HepG2 (cell line): Measurements from ENCODE around the gene ABCB4. TPM values are rescaled to one million over a fixed set of nuclear protein-coding genes. Genes with fewer than 3 reads are reported as not detected.
A peak's percentile ranks its signal among the peaks of the same experiment; 100 is the strongest.

ENCODE experiments used
- ARID4A ChIP-seq: sonication (generic); formaldehyde crosslinking; IDR thresholded peaks from 2 replicates; pipeline ENCODE4 v1.5.0; 2020; ENCODE audit warnings: mild to moderate bottlenecking, missing genetic modification reagents, borderline replicate concordance
- BORCS8-MEF2B ChIP-seq: sonication (generic); formaldehyde crosslinking; IDR thresholded peaks from 2 replicates; pipeline ENCODE4 v1.8.0; 2022; ENCODE audit warnings: mild to moderate bottlenecking, missing genetic modification reagents
- CBX5 ChIP-seq: sonication (generic); formaldehyde crosslinking; IDR thresholded peaks from 2 replicates; pipeline ENCODE4 v1.4.0; 2020; ENCODE audit warnings: missing genetic modification reagents, borderline replicate concordance
- FOXC1 ChIP-seq: sonication (generic); formaldehyde crosslinking; IDR thresholded peaks from 2 replicates; pipeline ENCODE4 v1.8.0; 2022; ENCODE audit warnings: mild to moderate bottlenecking, missing genetic modification reagents, borderline replicate concordance
- FOXP1 ChIP-seq, 2 experiments: fragments of 450-650 bp in 1 of 2; IDR thresholded peaks; 2 replicates each; pipeline ENCODE4 v1.6.1; 2017 to 2018; ENCODE audit warnings: antibody characterized with exemption in 1 of 2
- GATAD2A ChIP-seq: IDR thresholded peaks from 2 replicates; pipeline ENCODE4 v1.6.1; 2016
- SMAD3 ChIP-seq: sonication (generic); formaldehyde crosslinking; IDR thresholded peaks from 2 replicates; pipeline ENCODE4 v1.4.0; 2020; ENCODE audit warnings: missing genetic modification reagents
- TAF1 ChIP-seq: sonication (generic); formaldehyde crosslinking; IDR thresholded peaks from 2 replicates; pipeline ENCODE4 v1.4.0; 2020; ENCODE audit warnings: missing genetic modification reagents
- TFE3 ChIP-seq: IDR thresholded peaks from 2 replicates; pipeline ENCODE4 v1.6.1; 2016
- ZFP90 ChIP-seq: sonication (generic); formaldehyde crosslinking; IDR thresholded peaks from 2 replicates; pipeline ENCODE4 v1.8.0; 2022; ENCODE audit warnings: missing genetic modification reagents, mild to moderate bottlenecking, inconsistent platforms, borderline replicate concordance
- ZMAT3 ChIP-seq: sonication (generic); formaldehyde crosslinking; conservative IDR thresholded peaks from 2 replicates; pipeline ENCODE4 v1.7.0; 2021; ENCODE audit warnings: missing genetic modification reagents
- ZNF225 ChIP-seq: sonication (generic); formaldehyde crosslinking; IDR thresholded peaks from 2 replicates; pipeline ENCODE4 v1.4.0; 2020; ENCODE audit warnings: mild to moderate bottlenecking, missing genetic modification reagents
- ZNF276 ChIP-seq: sonication (generic); formaldehyde crosslinking; IDR thresholded peaks from 2 replicates; pipeline ENCODE4 v1.4.0; 2020; ENCODE audit warnings: mild to moderate bottlenecking, low read depth, missing genetic modification reagents
- ZNF280D ChIP-seq: sonication (generic); formaldehyde crosslinking; IDR thresholded peaks from 2 replicates; pipeline ENCODE4 v1.5.1; 2020; ENCODE audit warnings: mild to moderate bottlenecking, missing genetic modification reagents
- ZNF580 ChIP-seq: IDR thresholded peaks from 2 replicates; pipeline ENCODE4 v1.6.1; 2016; ENCODE audit warnings: low read depth, borderline replicate concordance
- ZNF724P ChIP-seq: sonication (generic); formaldehyde crosslinking; IDR thresholded peaks from 2 replicates; pipeline ENCODE4 v1.8.0; 2022; ENCODE audit warnings: missing genetic modification reagents, borderline replicate concordance
- ZNF788 ChIP-seq: sonication (generic); formaldehyde crosslinking; IDR thresholded peaks from 2 replicates; pipeline ENCODE4 v1.5.0; 2020; ENCODE audit warnings: mild to moderate bottlenecking, missing genetic modification reagents, borderline replicate concordance
- polyA plus RNA-seq, 8 experiments: library from polyadenylated mRNA; depleted of rRNA in 3 of 8; stranded (reverse) in 7 of 8; unstranded in 1 of 8; fragments of >200 nt; fragmentation: Illumina TruSeq in 4 of 8; extraction: Trizol in 4 of 8; gene quantifications; 2 replicates each; pipeline versions ENCODE4 v1.2.1 to v1.2.3, GENCODE V29; 2011 to 2016; ENCODE audit warnings: low read depth in 4 of 8, missing spikeins in 1 of 8, mixed read lengths in 1 of 8; ENCODE audit not compliant: insufficient read depth in 1 of 8
- total RNA-seq, 5 experiments: library from RNA; depleted of rRNA; stranded (reverse); fragments of >200 nt; fragmentation: Illumina TruSeq; extraction: Trizol; gene quantifications; 2 replicates each; pipeline ENCODE4 v1.2.3, GENCODE V29; 2016; ENCODE audit warnings: low read depth in 1 of 5

Gene ABCB4
- total and polyA plus RNA-seq, 2 of the 13 experiments (the other 11 are each of a cell fraction or from before 2014, with no cell fraction given) = 18.0 to 32.4 TPM

GRCh38 chr7:87464830-87465533, 10.5 kb downstream of the ABCB4 start (continued):
- TF ChIP-seq ZNF724P = 0 out of 2 replicates have a peak, but pooled peaks have one; percentile 72
- peak; percentile 76; the same call in 1 of the 2 replicates for TF ChIP-seq ZNF788
- peak; percentile 38 for TF ChIP-seq TFE3
- TF ChIP-seq SMAD3 (CRISPR knock-in tag) = peak; percentile 69
- peak; percentile 82; the same call in 1 of the 2 replicates for TF ChIP-seq ZFP90 (CRISPR knock-in tag)
- peak; percentile 96 for TF ChIP-seq GATAD2A
- TF ChIP-seq ZNF580 (CRISPR knock-in tag) = peak; percentile 86; the same call in 1 of the 2 replicates
- TF ChIP-seq BORCS8-MEF2B = peak; percentile 67; the same call in 1 of the 2 replicates
- peak; percentile 86; the same call in 1 of the 2 replicates for TF ChIP-seq ZNF280D (CRISPR knock-in tag)
- peak; percentile 86 for TF ChIP-seq FOXC1
- TF ChIP-seq ARID4A (CRISPR knock-in tag) = peak; percentile 71
- 0 out of 2 replicates have a peak, but pooled peaks have one; percentile 43 for TF ChIP-seq ZMAT3 (CRISPR knock-in tag)
- TF ChIP-seq ZNF225 (CRISPR knock-in tag) = peak; percentile 33; the same call in 1 of the 2 replicates
- TF ChIP-seq CBX5 (CRISPR knock-in tag) = 0 out of 2 replicates have a peak, but pooled peaks have one; percentile 58
- peak; percentile 48; the same call in 1 of the 2 replicates for TF ChIP-seq TAF1
- peak; percentile 88 for TF ChIP-seq ZNF276 (CRISPR knock-in tag)
- peak; percentile 26; the same call in 1 of the 2 replicates for TF ChIP-seq FOXP1 (IDR thresholded peaks at IDR 0.05)
- peak; percentile 82 for TF ChIP-seq FOXP1 (CRISPR knock-in tag; IDR thresholded peaks at IDR 0.05)
